Measurements from ENCODE around the gene BLOC1S6.
A peak's percentile ranks its signal among the peaks of the same experiment; 100 is the strongest.

Gene BLOC1S6, protein sequence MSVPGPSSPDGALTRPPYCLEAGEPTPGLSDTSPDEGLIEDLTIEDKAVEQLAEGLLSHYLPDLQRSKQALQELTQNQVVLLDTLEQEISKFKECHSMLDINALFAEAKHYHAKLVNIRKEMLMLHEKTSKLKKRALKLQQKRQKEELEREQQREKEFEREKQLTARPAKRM

GRCh38 chr15:45587095-45587862 is at the start of gene BLOC1S6:
Gene BLOC1S6, plus strand, starts transcription at chr15:45587379. Its CDS starts 65 bp downstream, at chr15:45587444.
- peak; percentile 70 for DNase-seq

DNA sequence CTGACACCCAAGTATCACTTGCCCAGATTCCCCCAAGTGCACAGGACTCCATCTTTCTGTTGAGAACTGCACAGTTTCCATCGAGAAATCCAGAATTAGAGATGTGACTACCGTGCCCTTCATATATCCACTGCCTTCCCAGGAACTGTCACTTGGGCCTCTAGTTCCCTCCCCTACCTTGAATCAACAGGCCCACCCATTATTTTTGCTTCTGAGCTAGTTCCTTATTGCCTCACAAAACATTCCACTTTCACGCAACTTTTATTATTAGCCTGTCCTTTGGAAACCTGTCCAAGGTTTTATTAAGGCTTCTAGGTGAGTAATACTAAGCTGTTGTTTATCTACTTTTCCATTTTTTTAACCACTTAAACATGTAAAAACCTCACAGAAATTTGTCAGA is 47.5 kb upstream of the BLOC1S6 start:
- DNase-seq: no peak

GRCh38 chr15:45540531-45540930 is 46.6 kb upstream of the BLOC1S6 start:
- DNase-seq: no peak

GRCh38 chr15:45543051-45543450 is 44.1 kb upstream of the BLOC1S6 start:
- no peak for DNase-seq

- DNase-seq: no peak
These were observed 42.7 kb upstream of the BLOC1S6 start for GRCh38 chr15:45544266-45545023.

DNA sequence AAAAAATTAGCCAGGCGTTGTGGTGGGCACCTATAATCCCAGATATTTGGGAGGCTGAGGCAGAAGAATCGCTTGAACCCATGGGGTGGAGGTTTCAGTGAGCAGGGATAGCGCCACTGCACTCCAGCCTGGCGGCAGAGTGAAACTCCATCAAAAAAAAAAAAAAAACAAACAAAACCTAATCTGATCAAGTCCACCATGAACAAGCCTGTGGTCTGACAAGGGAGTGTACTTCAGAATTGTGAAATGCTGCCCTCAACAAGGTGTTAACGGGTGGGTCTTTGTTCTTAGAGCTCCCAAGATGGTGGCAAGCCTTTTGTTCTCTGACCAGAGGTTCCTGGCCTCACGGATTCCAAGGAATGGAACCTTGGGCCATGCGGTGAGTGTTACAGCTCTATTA is 40.4 kb upstream of the BLOC1S6 start:
- DNase-seq: no peak

DNA sequence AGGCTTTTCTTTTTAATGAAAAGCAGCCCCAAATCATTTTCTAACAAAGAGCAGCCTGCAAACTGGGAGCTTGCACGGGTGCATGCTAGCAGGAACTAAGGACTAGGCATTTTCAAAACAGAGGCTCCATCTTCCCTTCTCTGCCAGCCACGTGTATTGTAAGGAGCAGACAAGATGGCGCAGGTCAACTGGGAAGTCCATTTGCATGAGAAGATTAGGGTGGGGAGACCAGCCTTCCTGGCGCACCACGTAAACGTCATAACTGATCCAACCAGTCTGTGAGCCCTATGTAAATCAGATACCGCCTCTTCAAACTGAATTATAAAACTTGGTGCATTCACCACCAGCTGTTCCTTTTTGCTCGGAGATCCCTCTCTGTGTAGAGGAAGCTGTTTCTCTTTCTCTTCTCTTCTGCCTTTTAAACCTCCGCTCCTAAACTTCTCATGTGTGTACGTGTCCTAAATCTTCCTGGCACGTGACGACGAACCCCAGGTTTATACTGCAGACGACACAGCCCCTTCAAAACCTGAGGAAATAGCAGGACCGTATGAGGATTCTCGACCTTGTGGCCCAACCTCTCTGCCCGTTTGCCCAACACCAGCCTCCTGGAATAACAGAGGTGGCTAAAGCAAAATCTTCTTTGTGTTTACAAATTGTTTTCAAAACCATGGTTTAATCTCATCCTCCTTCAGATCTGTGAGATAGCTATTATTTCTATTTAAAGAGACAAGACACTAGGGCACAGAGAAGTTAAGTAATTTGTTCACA is 38.2 kb upstream of the BLOC1S6 start:
- DNase-seq: no peak

- DNase-seq: no peak
These were observed 37.5 kb upstream of the BLOC1S6 start for GRCh38 chr15:45549541-45550220.

- DNase-seq: no peak
These were observed 36.7 kb upstream of the BLOC1S6 start for GRCh38 chr15:45550436-45550835.

DNA sequence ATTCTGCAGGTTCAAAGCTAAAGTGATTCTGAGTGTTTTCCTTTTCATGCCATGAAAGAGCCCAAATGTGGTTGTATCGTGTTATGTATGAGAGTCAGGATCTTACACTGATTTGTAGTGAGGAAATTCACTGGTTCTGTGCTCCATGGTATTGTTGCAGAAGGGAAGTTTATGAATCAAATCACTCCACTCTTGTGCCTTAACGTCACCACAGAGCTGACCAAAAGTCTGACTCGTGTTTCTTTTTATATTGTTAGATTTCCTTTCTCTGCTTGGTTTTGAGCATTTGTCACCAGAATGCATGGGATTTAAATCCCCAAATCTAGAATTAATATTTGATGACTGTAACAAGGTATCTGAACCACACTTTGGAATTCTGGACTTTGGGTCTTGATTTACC is 35.5 kb upstream of the BLOC1S6 start:
- DNase-seq: no peak

GRCh38 chr15:45555934-45556608 is 31.1 kb upstream of the BLOC1S6 start:
- DNase-seq: no peak

- DNase-seq: peak; percentile 47
These were observed 14.6 kb upstream of the BLOC1S6 start for GRCh38 chr15:45572617-45573016.

DNA sequence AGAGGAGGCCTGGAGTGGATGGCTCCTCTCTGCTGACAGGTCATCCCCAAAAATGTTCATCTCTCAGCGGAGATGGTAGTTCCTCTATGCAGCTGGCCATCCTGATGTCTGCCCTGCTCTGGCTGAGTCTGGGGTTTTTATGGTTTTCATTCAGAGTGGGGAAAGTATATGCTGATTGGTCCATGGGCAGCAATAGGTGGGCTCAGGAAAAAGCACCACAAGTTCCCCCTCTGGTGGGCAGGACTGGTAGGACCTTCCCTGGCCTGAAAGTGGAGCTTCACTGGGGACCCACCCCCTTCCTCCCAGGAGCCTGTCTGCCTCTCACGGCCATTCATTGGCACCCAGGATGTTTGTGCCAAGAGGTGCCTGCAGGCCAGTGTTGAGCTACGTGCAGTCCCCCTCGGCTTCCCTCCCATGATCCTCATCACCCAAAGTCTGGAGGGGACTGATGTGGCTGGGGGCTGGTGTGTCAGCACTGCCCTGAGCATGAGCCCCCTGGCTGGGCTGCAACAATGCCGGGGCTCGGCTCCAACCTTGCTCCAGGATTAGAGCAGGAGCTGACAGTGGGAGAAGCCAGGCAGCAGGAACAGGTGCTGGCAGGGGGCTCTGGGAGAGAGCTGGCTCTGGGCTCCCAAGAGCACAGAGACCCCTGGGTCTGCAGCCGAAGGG is 13.1 kb upstream of the BLOC1S6 start:
- no peak for DNase-seq

DNA sequence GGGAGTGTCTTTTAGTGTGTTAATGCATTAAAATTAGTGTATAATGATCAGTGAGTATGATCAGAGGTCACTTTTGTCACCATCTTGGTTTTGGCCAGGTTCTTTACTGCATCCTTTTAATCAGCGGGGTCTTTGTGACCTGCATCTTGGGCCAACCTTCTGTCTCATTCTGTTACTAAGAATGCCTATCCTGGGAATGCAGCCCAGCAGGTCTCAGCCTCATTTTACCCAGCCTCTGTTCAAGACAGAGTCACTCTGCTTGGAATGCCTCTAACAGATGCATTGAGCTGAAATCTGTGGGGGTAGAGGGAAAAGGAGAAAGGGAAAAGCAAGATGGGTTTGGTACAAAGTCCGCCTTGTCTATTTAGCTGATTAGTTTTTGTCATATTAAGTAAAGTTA is 5.3 kb upstream of the BLOC1S6 start:
- DNase-seq: no peak

GRCh38 chr15:45583731-45584639 is 3.2 kb upstream of the BLOC1S6 start:
- no peak for DNase-seq

- DNase-seq: no peak
These were observed 1.9 kb upstream of the BLOC1S6 start for GRCh38 chr15:45585069-45585791.

DNA sequence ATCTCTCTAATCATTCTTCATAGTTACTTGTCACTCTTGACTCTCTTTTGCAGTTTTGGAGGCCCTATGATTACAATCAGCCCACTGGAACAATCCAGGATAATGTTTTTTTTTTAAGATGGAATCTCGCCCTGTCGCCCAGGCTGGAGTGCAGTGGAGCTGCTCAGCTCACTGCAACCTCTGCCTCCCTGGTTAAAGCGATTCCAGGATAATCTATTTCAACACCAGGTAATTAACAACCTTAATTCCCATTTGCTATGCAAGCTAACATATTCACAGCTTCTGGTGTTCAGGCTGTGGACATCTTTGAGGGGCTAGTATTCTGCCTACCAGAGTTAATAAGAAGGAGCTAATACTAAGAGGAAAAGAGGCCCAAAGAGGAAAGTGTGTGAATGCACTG is 1.1 kb upstream of the BLOC1S6 start:
- DNase-seq: no peak

GRCh38 chr15:45586601-45587094 is 531 bp upstream of the BLOC1S6 start:
- DNase-seq: no peak

- DNase-seq: no peak
These were observed 638 bp downstream of the BLOC1S6 start for GRCh38 chr15:45587863-45588170.
